GM12873 (cell line): ENCODE data around the gene RGMB.
A peak's percentile ranks its signal among the peaks of the same experiment; 100 is the strongest.

Source experiments
- CTCF ChIP-seq: IDR thresholded peaks from 2 replicates; pipeline ENCODE4 v1.5.1; 2012; ENCODE audit warnings: low read depth, mild to moderate bottlenecking, moderate library complexity, low read length, control low read depth; ENCODE audit not compliant: insufficient read depth; ENCODE audit errors: missing control alignments

RGMB gene

GRCh38 chr5:98793223-98793622 is 19.8 kb downstream of the RGMB start:
- TF ChIP-seq CTCF: no peak

GRCh38 chr5:98794001-98794400 is 20.5 kb downstream of the RGMB start:
- no peak for TF ChIP-seq CTCF

- no peak for TF ChIP-seq CTCF
Observed at GRCh38 chr5:98794414-98795080, 21.1 kb downstream of the RGMB start.

- TF ChIP-seq CTCF: no peak
Observed at GRCh38 chr5:98795243-98795642, 21.8 kb downstream of the RGMB start.

- peak; percentile 71 for TF ChIP-seq CTCF
Observed at GRCh38 chr5:98796197-98796972, 22.9 kb downstream of the RGMB start.

GRCh38 chr5:98798371-98798770 is 24.9 kb downstream of the RGMB start:
- no peak for TF ChIP-seq CTCF

GRCh38 chr5:98798847-98799246 is 25.4 kb downstream of the RGMB start:
- TF ChIP-seq CTCF: no peak
